ENCODE measurements around the gene FSCB.

The FSCB gene

DNA sequence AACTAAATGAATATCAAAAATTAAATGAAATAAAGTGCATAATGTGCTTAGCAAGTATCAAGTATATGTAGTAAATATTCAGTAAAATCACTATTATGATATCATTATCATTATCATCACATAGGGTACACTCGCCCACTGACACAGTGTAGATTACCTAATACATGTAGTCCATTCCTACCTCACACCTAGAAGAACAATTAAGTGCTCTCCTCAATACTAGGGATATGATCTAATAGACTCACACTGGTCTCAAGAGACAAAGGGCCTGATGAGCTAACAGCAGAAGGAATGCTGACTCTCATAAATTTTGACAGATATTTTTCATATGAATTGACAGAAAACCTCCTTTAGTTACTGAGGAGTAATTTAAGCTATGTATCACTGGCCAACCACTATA is 29.1 kb downstream of the FSCB start:
- Histone ChIP-seq H3K79me2 (ENCODE audit: control insufficient read depth, low read length) (no peaks in the 10 kb centered on the region), H3K9me2 (replicated peaks; ENCODE audit: control insufficient read depth, low read length) (no peaks in the 10 kb centered on the region), H3K27me3 (ENCODE audit: control insufficient read depth, low read length) (no peaks in the 10 kb centered on the region), H3K9me3 (ENCODE audit: control insufficient read depth, insufficient read depth, low read length) (no peaks in the 10 kb centered on the region), H4K20me1 (ENCODE audit: control insufficient read depth, insufficient read depth, low read depth, low read length) (no peaks in the 10 kb centered on the region), H3K4me3 (ENCODE audit: low read length) (no peak overlapping the region), H3K36me3 (ENCODE audit: control insufficient read depth, low read length) (no peaks in the 10 kb centered on the region), H3K4me1 (ENCODE audit: control insufficient read depth, low read length) (no peaks in the 10 kb centered on the region), H3K27ac (ENCODE audit: low read depth, low read length) (no peak overlapping the region), H3F3A (ENCODE audit: control insufficient read depth, insufficient read depth) (no peaks in the 10 kb centered on the region), H3K4me2 (ENCODE audit: low read length) (no peak overlapping the region)
- TF ChIP-seq EZH2phosphoT487 (IDR thresholded peaks at IDR 0.05; ENCODE audit: borderline replicate concordance, low read length), result no peak
- TF ChIP-seq, protein P1, sequence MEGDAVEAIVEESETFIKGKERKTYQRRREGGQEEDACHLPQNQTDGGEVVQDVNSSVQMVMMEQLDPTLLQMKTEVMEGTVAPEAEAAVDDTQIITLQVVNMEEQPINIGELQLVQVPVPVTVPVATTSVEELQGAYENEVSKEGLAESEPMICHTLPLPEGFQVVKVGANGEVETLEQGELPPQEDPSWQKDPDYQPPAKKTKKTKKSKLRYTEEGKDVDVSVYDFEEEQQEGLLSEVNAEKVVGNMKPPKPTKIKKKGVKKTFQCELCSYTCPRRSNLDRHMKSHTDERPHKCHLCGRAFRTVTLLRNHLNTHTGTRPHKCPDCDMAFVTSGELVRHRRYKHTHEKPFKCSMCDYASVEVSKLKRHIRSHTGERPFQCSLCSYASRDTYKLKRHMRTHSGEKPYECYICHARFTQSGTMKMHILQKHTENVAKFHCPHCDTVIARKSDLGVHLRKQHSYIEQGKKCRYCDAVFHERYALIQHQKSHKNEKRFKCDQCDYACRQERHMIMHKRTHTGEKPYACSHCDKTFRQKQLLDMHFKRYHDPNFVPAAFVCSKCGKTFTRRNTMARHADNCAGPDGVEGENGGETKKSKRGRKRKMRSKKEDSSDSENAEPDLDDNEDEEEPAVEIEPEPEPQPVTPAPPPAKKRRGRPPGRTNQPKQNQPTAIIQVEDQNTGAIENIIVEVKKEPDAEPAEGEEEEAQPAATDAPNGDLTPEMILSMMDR (IDR thresholded peaks at IDR 0.05; ENCODE audit: low read depth, low read length, poor library complexity, severe bottlenecking), result no peak

GRCh38 chr14:44468771-44469170 is 38.3 kb downstream of the FSCB start:
- H3K4me2 ChIP-seq (ENCODE audit: low read length), result no peak overlapping the region
- no peaks in the 10 kb centered on the region for H3K9me3 ChIP-seq (ENCODE audit: control insufficient read depth, insufficient read depth, low read length)
- H3K4me3 ChIP-seq (ENCODE audit: low read length), result no peak overlapping the region

GRCh38 chr14:44463356-44464004 is 43.6 kb downstream of the FSCB start:
- no peaks in the 10 kb centered on the region for H3K9me3 ChIP-seq (ENCODE audit: control insufficient read depth, insufficient read depth, low read length)
- H3K4me1 ChIP-seq (ENCODE audit: control insufficient read depth, low read length), result no peaks in the 10 kb centered on the region
- no peaks in the 10 kb centered on the region for H3K27me3 ChIP-seq (ENCODE audit: control insufficient read depth, low read length)
- no peak overlapping the region for H3K4me2 ChIP-seq (ENCODE audit: low read length)
- no peaks in the 10 kb centered on the region for H3K36me3 ChIP-seq (ENCODE audit: control insufficient read depth, low read length)
- H3F3A ChIP-seq (ENCODE audit: control insufficient read depth, insufficient read depth), result no peaks in the 10 kb centered on the region
- no peaks in the 10 kb centered on the region for H4K20me1 ChIP-seq (ENCODE audit: control insufficient read depth, insufficient read depth, low read depth, low read length)
- H3K4me3 ChIP-seq (ENCODE audit: low read length), result no peak overlapping the region
- no peaks in the 10 kb centered on the region for H3K9me2 ChIP-seq (replicated peaks; ENCODE audit: control insufficient read depth, low read length)
- no peak overlapping the region for H3K27ac ChIP-seq (ENCODE audit: low read depth, low read length)
- H3K79me2 ChIP-seq (ENCODE audit: control insufficient read depth, low read length), result no peaks in the 10 kb centered on the region
- TF ChIP-seq, protein P1 (IDR thresholded peaks at IDR 0.05; ENCODE audit: low read depth, low read length, poor library complexity, severe bottlenecking), result no peak
- TF ChIP-seq EZH2phosphoT487 (IDR thresholded peaks at IDR 0.05; ENCODE audit: borderline replicate concordance, low read length), result no peak

More at GRCh38 chr14:44468771-44469170, 38.3 kb downstream of the FSCB start:
- Histone ChIP-seq H3K27me3 (ENCODE audit: control insufficient read depth, low read length) (no peaks in the 10 kb centered on the region), H3K27ac (ENCODE audit: low read depth, low read length) (no peak overlapping the region), H3K4me1 (ENCODE audit: control insufficient read depth, low read length) (no peaks in the 10 kb centered on the region), H3K36me3 (ENCODE audit: control insufficient read depth, low read length) (no peaks in the 10 kb centered on the region), H3K79me2 (ENCODE audit: control insufficient read depth, low read length) (no peaks in the 10 kb centered on the region), H3F3A (ENCODE audit: control insufficient read depth, insufficient read depth) (no peaks in the 10 kb centered on the region), H4K20me1 (ENCODE audit: control insufficient read depth, insufficient read depth, low read depth, low read length) (no peaks in the 10 kb centered on the region), H3K9me2 (replicated peaks; ENCODE audit: control insufficient read depth, low read length) (no peaks in the 10 kb centered on the region)
- TF ChIP-seq EZH2phosphoT487 (IDR thresholded peaks at IDR 0.05; ENCODE audit: borderline replicate concordance, low read length), result no peak
- TF ChIP-seq, protein P1 (IDR thresholded peaks at IDR 0.05; ENCODE audit: low read depth, low read length, poor library complexity, severe bottlenecking), result no peak
